ENCODE results near the gene MAT2B. TPM values are rescaled to one million over a fixed set of nuclear protein-coding genes. Genes with fewer than 3 reads are reported as not detected.
A peak's percentile ranks its signal among the peaks of the same experiment; 100 is the strongest.

Gene MAT2B
- total RNA-seq = 10 to 100 TPM; 23.3 to 85.3 (median 50.4) TPM

- DNase-seq = peak; percentile 96 to 98
- peaks cover 37 to 57% (median 39%) of the 10 kb centered on the region in 4 donors for H3K4me1 ChIP-seq
- ATAC-seq (ENCODE audit: low FRiP score in 2 of 2) = peak; percentile 98 to 99
- TF ChIP-seq POLR2AphosphoS5 (IDR thresholded peaks at IDR 0.05) (peak; percentile 95 to 98), POLR2A (IDR thresholded peaks at IDR 0.05) (peak in 3 of 4 donors; percentile 97 to 98 (median 97)), EP300 (IDR thresholded peaks at IDR 0.05) (peak in 1 of 4 donors; percentile 65), CTCF (IDR thresholded peaks at IDR 0.05) (peak in 5 of 6 experiments; percentile 46 to 67 (median 48))
- H3K9me3 ChIP-seq = no peaks in the 10 kb centered on the region
- 0% methylated on average over 48 to 64 of the region's 64 CpGs for WGBS, 2 donors
- no peaks in the 10 kb centered on the region for H3K36me3 ChIP-seq
- H3K4me3 ChIP-seq = peak within 1 kb of the TSS; percentile 63 to 80 (median 76)
- no peaks in the 10 kb centered on the region for H3K27me3 ChIP-seq
- H3K27ac ChIP-seq = peak within 1 kb of the TSS; percentile 96 to 100 (median 98)
Measured at GRCh38 chr5:163505368-163506094, at the start of gene MAT2B. Gene MAT2B, plus strand, starts transcription at chr5:163505619. Its CDS starts 68 bp downstream, at chr5:163505687.

- peaks cover 17 to 28% (median 19%) of the 10 kb centered on the region in 4 donors for H3K4me1 ChIP-seq
- H3K36me3 ChIP-seq = peaks cover 0 to 39% (median 7%) of the 10 kb centered on the region in 4 donors
- DNase-seq (no peak), ATAC-seq (ENCODE audit: low FRiP score in 2 of 2) (no peak)
- no peak for TF ChIP-seq POLR2A (IDR thresholded peaks at IDR 0.05)
- no peak for TF ChIP-seq POLR2AphosphoS5 (IDR thresholded peaks at IDR 0.05)
- TF ChIP-seq CTCF (IDR thresholded peaks at IDR 0.05) = no peak
- TF ChIP-seq EP300 (IDR thresholded peaks at IDR 0.05) = no peak
- 82 to 91% methylated on average over 2 of the region's 2 CpGs for WGBS, 2 donors
- no peaks in the 10 kb centered on the region for H3K27me3 ChIP-seq
- H3K9me3 ChIP-seq = no peaks in the 10 kb centered on the region
- H3K27ac ChIP-seq = no peak overlapping the region
- no peak overlapping the region for H3K4me3 ChIP-seq
Measured at GRCh38 chr5:163456029-163456589, 49.3 kb upstream of the MAT2B start.

- Histone ChIP-seq H3K27me3 (no peaks in the 10 kb centered on the region), H3K4me1 (peaks cover 20 to 32% (median 21%) of the 10 kb centered on the region in 4 donors), H3K36me3 (peaks cover 0 to 36% (median 5%) of the 10 kb centered on the region in 4 donors), H3K27ac (no peak overlapping the region), H3K4me3 (no peak overlapping the region), H3K9me3 (no peaks in the 10 kb centered on the region)
- no peak for DNase-seq
- 94 to 96% methylated on average over 7 of the region's 7 CpGs for WGBS, 2 donors
- ATAC-seq (ENCODE audit: low FRiP score in 2 of 2) = no peak
- TF ChIP-seq CTCF (IDR thresholded peaks at IDR 0.05) (no peak), EP300 (IDR thresholded peaks at IDR 0.05) (no peak), POLR2AphosphoS5 (IDR thresholded peaks at IDR 0.05) (no peak), POLR2A (IDR thresholded peaks at IDR 0.05) (no peak)
Measured at GRCh38 chr5:163456840-163457239, 48.6 kb upstream of the MAT2B start.

- 34 to 39% methylated on average over 6 of the region's 6 CpGs for WGBS, 2 donors
- H3K9me3 ChIP-seq = no peaks in the 10 kb centered on the region
- H3K4me3 ChIP-seq = peak overlapping the region in 3 of 4 donors; percentile 76 to 91 (median 82)
- peaks cover 20 to 32% (median 21%) of the 10 kb centered on the region in 4 donors for H3K4me1 ChIP-seq
- H3K27me3 ChIP-seq = no peaks in the 10 kb centered on the region
- H3K27ac ChIP-seq = peak overlapping the region; percentile 96 to 97 (median 96)
- H3K36me3 ChIP-seq = peaks cover 0 to 19% (median 5%) of the 10 kb centered on the region in 4 donors
- no peak for ATAC-seq (ENCODE audit: low FRiP score in 2 of 2)
- DNase-seq = no peak
- TF ChIP-seq EP300 (IDR thresholded peaks at IDR 0.05) = no peak
- TF ChIP-seq POLR2A (IDR thresholded peaks at IDR 0.05) = no peak
- TF ChIP-seq CTCF (IDR thresholded peaks at IDR 0.05) = no peak
- no peak for TF ChIP-seq POLR2AphosphoS5 (IDR thresholded peaks at IDR 0.05)
Measured at GRCh38 chr5:163458778-163459385, 46.5 kb upstream of the MAT2B start.
